KG1 (cell line): ENCODE measurements around the gene COL3A1.

ENCODE experiments used
- DNase-seq: peaks from one replicate; lab custom pipeline; 2025; lab: John Stamatoyannopoulos, UW

The COL3A1 gene

GRCh38 chr2:188974164-188974563 is at the start of gene COL3A1:
COL3A1 (plus strand) TSS chr2:188974373; CDS start chr2:188974490, 117 bp downstream.
- DNase-seq, result no peak

GRCh38 chr2:188928643-188929042 is 45.5 kb upstream of the COL3A1 start:
- no peak for DNase-seq

DNA sequence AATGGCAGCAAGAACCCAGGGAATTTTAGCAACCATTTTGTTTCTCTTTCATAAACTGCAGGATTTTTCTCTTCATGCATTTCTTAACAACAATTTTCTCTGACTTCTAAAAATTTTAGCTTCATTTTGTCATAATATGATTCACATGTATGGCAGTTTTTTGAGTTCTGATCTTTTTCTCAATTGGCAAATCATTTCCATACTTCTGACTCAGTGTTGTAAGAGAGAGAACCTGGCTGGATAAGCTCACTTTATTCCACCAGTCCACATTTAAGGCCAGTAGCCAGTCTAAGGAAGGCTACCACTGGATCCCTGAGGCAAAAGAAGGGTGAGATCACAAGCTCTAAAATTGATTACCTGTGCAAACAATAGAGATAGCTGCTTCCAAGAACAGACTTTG is 42.8 kb upstream of the COL3A1 start:
- DNase-seq, result no peak

DNA sequence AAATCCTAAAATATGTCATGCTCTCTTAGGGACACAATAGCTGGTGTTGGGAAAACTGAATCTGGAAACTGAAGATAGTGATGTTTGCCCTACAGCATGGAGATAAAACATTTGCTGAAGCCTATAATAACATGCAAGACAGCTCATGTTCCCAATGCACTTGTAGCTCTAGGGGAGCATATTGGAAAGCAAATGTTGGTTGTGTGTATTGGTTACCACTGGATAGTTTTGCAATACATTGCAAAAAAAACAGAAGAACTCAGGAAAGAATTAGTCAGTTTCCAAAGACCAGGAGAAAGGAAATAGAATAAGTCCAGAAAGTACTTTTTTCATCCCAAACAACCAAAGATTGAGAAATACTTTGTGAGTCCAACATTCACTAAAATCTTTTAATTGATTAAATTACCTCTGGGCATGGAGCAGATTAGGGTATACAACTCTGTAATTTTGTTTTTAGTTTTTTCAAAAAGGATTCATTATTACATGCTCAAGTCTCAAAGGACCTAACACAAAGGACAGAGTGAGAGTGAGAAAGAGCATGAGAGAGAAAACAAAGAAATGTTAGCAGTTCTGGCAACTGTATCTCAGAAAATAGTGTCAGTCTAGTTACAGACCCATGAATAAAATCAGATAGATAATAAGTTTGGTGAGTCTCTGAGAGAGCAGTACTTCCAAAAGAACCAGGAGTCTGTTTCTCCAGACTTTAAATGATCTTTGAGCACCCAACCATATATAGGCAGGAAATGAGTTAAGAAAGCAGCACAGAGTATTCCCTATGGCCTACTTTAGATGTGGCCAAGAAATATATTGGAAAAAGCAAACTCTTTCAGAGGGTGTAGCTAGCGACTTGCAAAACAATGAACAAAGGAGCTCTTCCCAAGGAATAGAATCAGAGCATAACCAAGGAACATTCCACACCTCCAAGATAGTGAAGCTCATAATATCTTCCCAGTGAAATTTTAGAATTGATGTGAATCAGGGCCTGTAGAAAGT is 36.6 kb upstream of the COL3A1 start:
- DNase-seq, result no peak

GRCh38 chr2:188940171-188940570 is 34.0 kb upstream of the COL3A1 start:
- no peak for DNase-seq

DNA sequence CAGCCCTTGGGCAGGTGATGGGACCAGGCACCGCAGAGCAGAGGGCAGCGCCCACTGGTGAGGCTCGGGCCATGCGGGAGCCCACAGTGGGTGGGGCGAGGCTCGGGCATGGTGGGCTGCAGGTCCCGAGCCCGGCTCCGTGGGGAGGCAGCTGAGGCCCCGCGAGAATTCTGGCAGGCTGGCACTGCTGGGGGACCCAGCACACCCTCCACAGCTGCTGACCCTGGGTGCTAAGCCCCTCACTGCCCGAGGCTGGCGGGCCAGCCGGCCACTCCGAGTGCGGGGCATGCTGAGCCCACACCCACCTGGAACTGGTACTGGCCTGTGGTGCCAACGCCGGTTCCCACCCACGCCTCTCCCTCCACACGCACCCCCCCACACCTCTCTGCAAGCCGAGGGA is 29.7 kb upstream of the COL3A1 start:
- no peak for DNase-seq

DNA sequence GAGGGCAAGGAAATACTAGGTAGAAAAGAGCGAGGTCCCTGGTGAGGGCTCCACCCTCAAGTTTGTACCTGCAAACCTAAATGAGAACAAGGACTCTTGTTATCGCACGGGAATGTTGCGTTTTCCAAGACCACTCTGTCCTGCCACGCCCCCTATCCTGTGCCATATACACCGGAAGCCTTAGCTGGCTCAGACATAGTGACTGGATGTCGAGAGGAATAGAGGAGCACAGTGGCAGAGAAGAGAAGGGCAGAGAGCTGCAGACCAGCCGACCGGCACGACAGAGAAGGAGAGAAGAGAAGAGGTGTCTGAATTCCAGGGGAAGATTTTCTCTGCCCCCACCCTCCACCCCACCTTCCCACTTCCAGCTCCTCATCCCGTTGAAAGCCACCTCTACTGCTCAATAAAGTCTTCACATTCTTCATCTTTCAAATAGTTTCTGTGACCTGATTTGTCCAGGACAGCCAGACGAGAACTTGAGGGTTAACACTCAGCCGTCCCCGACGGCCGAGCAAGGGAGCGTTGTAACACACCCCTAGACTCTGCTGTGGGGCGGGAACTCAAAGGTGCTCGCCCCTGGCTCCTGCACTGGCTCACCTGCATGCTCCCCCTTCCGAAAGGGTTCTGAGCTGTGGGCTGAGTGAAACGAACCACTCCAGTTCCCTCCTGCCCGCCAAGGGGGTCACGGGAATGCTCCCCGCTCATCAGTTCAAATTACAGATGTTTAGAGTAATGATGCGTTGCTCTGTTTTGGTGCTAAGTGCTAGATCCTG is 24.9 kb upstream of the COL3A1 start:
- no peak for DNase-seq

DNA sequence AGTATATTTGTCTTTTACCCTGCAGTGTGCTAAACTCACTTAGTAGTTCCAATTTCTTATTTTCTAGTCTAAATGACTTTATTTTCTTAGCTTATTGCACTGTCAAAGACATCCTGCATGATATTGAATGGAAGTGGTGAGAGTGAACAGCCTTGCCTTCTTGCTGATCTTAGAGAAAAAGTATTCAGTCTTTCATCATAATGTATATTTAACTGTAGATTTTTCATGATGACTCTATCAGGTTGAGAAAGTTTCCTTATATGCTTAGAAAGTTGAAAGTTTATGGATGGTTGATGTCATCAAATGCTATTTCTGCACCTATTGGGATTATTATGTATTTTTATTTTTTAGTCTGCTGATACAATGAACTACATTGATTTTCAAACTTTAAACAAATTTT is 21.3 kb upstream of the COL3A1 start:
- DNase-seq, result no peak

DNA sequence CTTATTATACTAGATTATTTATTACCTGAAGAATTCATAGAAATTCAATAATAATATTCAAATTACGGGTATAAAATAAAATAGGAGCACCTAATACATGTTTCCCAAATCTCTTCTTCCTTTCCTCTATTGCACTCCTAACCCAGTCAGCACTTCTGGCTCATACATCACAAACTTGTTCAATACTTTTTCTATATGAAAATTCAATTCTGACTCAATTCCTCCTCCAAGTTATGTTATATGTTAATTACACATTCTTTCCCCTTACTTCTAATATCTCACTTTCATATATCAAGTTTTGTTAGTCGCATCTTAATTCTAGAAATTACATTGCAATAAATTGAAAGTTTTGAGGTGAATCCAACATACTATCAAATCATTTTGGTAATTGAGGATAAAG is 17.9 kb upstream of the COL3A1 start:
- no peak for DNase-seq

- DNase-seq, result no peak
Observed at GRCh38 chr2:188956961-188957360, 17.2 kb upstream of the COL3A1 start.

DNA sequence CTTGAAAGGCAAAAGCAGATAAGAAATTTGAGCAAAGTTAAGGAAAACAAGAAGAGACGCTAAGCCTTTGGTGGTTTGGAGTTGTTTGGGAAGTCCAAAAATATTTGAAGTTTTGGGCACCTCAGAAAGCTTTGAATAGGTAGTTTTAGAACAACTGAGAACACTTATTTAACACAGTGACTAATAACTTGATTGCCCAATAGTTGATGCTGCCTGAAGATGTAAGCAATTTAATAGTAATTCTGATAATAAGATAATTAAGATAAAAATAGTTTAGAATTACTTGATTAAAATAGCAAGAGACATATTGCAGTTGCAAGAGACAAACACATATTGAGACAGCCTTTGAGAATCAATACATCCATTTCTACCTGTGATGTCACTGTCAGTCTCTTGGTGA is 16.5 kb upstream of the COL3A1 start:
- DNase-seq, result no peak

DNA sequence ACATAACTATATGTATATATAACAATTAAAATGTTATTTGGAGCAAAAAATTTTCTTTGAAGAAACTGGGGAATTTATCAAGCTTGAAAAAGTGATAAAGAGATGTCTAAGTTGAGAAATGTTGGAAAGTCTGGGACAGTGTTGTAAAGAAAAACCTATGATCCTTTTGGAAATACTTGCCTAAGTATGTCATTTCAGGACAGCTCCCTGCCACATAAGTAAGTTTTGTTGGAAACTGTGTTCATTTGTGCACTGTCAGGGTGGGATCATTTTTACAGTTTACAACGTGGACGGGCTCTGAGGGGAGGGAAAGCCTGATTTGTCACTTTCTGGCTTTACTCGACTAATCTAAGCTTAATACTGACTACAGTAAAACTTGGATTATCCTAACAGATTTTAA is 10.4 kb upstream of the COL3A1 start:
- no peak for DNase-seq

- no peak for DNase-seq
Observed at GRCh38 chr2:188964976-188965546, 9.1 kb upstream of the COL3A1 start.

DNA sequence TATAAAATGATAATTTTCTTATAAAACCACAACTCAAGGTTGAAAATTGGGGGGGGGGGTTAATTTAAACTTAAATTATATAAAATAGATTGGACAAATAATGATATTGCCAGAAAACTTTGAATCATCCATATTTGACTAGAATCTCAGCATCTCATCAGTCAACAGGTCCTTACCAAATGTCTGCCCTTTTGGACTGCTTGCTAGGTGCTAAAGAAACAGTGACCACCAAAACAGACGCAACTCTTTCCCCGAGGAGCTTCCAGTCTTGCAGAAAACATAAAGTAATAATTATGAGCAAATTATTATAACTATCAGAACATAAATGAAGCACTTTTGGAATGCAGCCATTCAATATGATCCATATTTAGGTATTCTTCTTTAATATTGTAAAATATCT is 8.6 kb upstream of the COL3A1 start:
- DNase-seq, result no peak

DNA sequence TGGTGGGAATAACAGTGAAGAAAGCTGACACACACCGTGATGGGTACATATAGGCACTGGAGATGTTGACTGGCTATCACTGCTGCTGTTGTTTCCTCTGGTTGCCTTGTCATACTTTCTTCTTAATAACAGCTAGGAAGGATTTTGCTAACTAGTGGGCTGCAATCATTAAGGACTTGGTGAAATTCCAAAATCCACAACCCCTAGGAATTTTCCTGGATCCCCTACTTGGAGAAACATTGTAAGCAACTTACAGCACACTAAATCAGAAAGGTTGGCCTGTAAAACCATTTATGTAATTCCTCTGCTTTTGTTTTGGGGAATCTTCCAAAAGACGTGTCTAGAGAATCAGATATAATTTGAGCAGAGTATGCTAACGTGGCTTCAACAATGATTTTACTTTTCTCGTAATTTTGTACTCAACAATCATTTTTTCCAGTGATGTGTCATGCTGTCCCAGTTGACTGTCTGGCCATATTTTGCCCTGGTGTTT is 8.0 kb upstream of the COL3A1 start:
- DNase-seq, result no peak

DNA sequence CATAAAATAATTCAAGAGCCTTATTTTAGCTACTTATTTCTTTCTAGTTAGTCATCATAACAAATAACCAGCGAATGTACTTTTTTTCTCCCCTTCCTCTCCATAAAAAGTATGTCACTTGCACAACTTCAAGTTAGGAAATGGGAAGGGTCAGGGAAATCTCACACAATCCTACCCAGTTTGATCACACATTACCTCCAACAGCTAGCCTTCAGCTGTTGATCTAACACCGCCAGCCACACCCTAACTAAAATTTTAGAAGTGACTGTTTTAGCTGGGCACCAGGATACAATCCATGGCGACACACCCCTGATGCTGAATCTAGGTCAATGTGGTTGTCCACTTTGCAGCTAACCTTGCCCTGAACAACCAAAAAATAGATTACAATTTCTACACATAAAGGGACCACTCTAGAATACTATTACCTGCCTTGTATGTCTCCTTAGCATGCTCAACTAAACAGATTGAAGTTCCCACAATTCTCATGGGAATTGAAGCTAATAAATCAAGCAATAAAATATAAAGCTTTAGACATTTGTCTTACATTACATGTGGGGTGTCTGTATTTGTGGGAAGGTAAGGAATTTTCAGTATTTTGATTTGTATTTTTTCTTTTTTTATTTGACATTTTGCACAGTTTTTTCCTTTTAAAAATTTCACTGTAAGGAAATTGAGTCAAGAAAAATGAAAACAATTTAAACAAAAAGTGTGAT is 7.3 kb upstream of the COL3A1 start:
- no peak for DNase-seq

DNA sequence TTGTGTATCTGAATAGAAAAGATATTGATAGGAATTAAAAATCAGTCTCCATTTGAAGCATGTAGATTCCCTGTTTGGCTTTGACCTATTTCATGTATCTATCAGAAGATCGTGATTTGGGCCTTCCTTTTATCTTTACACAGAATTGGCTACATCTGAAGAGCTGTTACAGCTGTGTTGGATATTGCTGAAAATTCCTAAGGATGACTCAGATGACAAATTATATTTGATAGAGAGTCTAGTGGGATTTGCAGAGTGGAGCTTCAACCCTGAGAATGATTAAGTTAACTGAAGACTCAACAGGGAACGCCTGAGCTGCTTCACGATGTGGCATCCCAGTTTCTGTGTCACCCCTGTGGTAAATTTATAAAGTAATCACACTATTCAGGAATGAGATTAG is 4.9 kb upstream of the COL3A1 start:
- no peak for DNase-seq

- no peak for DNase-seq
Observed at GRCh38 chr2:188969651-188970050, 4.5 kb upstream of the COL3A1 start.

- no peak for DNase-seq
Observed at GRCh38 chr2:188970211-188970610, 4.0 kb upstream of the COL3A1 start.

DNA sequence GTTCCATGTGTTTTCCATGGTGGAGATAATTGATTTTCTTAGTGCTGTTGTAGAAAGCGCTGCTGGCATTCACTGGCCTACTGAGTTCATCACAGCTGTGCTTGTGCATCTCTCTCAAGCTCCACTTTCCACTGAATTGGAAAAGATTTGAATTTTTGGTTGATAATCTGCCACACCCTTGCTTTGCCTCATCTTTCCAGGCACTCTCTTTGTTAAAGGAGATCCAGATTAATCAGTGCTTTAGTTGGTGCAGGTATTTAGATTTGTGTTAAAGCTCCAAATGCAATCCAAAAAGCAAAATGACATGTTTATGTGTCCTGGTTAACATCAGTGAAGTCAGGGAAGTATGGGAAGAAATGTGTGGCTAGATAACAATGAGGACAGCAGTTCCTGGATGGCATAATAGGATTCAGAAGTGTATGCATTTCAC is 2.7 kb upstream of the COL3A1 start:
- DNase-seq, result no peak

GRCh38 chr2:188973641-188974040 is 532 bp upstream of the COL3A1 start:
- no peak for DNase-seq
